DND-41 (cell line): ENCODE measurements around the gene MLLT6.
A peak's percentile ranks its signal among the peaks of the same experiment; 100 is the strongest.

Source experiments
- ATAC-seq: fragments of 200-7000 bp; cut with Tn5 transposase; 3 replicates; pipeline ENCODE4 v1.9.1; 2021; ENCODE audit warnings: low read depth; ENCODE audit not compliant: insufficient read depth
- DNase-seq: peaks from one replicate; pipeline ENCODE4 v3.0.0-alpha.2; 2020
- H2AFZ ChIP-seq: 2 replicates; pipeline ENCODE4 v1.6.0; 2012; ENCODE audit warnings: low read depth, low read length
- H3K27ac ChIP-seq: 2 replicates; pipeline ENCODE4 v1.5.1; 2012; ENCODE audit warnings: low read length, inconsistent platforms
- H3K27me3 ChIP-seq: fragments of 200-600 bp; sonication (generic); 2 replicates; pipeline ENCODE4 v1.6.0; 2012; ENCODE audit warnings: low read length, mild to moderate bottlenecking, inconsistent platforms; ENCODE audit not compliant: insufficient read depth, poor library complexity
- H3K36me3 ChIP-seq: 2 replicates; pipeline ENCODE4 v1.5.1; 2012; ENCODE audit warnings: low read length, inconsistent platforms; ENCODE audit not compliant: insufficient read depth
- H3K4me1 ChIP-seq: 2 replicates; pipeline ENCODE4 v1.5.1; 2012; ENCODE audit warnings: mild to moderate bottlenecking, low read length; ENCODE audit not compliant: insufficient read depth
- H3K4me2 ChIP-seq: 2 replicates; pipeline ENCODE4 v1.6.0; 2012; ENCODE audit warnings: mild to moderate bottlenecking, moderate library complexity, low read length, inconsistent platforms; ENCODE audit not compliant: insufficient read depth
- H3K4me3 ChIP-seq, 2 experiments: fragments of 200-600 bp in 1 of 2; shearing (Covaris generic) in 1 of 2; 2 replicates each; pipeline ENCODE4 v1.5.1; 2012 to 2016; ENCODE audit warnings: inconsistent platforms in 2 of 2, low read length in 2 of 2, mild to moderate bottlenecking in 2 of 2, low read depth in 1 of 2, moderate library complexity in 1 of 2
- H3K79me2 ChIP-seq: 2 replicates; pipeline ENCODE4 v1.6.0; 2012; ENCODE audit warnings: low read length, inconsistent platforms; ENCODE audit not compliant: insufficient read depth
- H3K9ac ChIP-seq: 2 replicates; pipeline ENCODE4 v1.6.0; 2012; ENCODE audit warnings: low read depth, mild to moderate bottlenecking, inconsistent platforms, low read length, moderate library complexity
- H3K9me3 ChIP-seq: 2 replicates; pipeline ENCODE4 v1.5.1; 2012; ENCODE audit warnings: low read length, moderate library complexity, mild to moderate bottlenecking, inconsistent platforms; ENCODE audit not compliant: insufficient read depth, severe bottlenecking
- H4K20me1 ChIP-seq: 2 replicates; pipeline ENCODE4 v1.6.0; 2012; ENCODE audit warnings: low read length; ENCODE audit not compliant: insufficient read depth
- EZH2 ChIP-seq: IDR thresholded peaks from 3 replicates; pipeline ENCODE4 v1.6.1; 2012; ENCODE audit warnings: borderline replicate concordance, low read depth, mild to moderate bottlenecking, moderate library complexity, low read length, inconsistent platforms; ENCODE audit not compliant: severe bottlenecking
- TF ChIP-seq, protein P1 (sequence below): IDR thresholded peaks from 2 replicates; pipeline ENCODE4 v1.5.1; 2012; ENCODE audit warnings: borderline replicate concordance, low read length, moderate library complexity, mild to moderate bottlenecking; ENCODE audit not compliant: poor library complexity, severe bottlenecking; ENCODE audit errors: extremely low read depth

Gene MLLT6

DNA sequence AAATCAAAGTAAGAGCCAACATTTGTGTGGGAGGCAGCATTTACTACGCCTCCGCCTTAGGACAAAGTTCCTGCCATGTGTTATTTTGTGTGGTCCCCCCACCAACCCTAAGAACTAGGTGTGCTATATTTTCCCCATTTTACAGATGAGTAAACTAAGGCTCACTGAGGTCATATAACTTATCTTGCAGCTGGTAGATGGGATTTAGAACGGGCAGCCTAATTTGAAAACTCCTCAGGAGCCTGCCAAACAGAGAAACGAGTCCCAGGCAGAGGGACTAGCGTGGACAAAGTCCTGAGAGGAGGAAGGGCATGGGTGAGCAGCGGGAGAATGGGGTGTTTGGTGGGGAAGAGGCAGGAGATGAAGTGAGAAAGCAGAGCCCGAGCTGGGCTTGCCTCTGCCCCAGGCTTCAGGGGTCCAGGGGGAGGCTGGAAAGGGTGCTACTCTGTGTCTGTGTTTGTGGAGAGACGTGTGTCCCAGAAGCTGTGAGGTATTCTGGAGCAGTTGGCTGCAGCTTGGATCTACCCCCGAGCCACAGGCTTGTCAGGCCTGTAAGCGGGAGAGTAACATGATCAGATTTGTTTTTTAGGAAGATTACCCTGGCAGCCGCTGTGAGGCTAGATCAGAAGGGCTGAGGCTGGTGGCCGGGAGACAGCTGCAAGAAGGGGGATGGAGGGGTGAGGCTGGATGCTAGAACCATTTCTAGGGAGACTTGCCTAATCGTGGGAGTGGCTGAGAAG is 5.0 kb downstream of the MLLT6 start:
- H3K4me2 ChIP-seq = no peak overlapping the region
- H3K9ac ChIP-seq = no peak overlapping the region
- H3K27me3 ChIP-seq = no peaks in the 10 kb centered on the region
- H2AFZ ChIP-seq = no peak overlapping the region
- H3K36me3 ChIP-seq = peaks cover 82% of the 10 kb centered on the region
- H3K9me3 ChIP-seq = no peaks in the 10 kb centered on the region
- no peak for ATAC-seq
- no peak for TF ChIP-seq EZH2
- TF ChIP-seq, protein P1, sequence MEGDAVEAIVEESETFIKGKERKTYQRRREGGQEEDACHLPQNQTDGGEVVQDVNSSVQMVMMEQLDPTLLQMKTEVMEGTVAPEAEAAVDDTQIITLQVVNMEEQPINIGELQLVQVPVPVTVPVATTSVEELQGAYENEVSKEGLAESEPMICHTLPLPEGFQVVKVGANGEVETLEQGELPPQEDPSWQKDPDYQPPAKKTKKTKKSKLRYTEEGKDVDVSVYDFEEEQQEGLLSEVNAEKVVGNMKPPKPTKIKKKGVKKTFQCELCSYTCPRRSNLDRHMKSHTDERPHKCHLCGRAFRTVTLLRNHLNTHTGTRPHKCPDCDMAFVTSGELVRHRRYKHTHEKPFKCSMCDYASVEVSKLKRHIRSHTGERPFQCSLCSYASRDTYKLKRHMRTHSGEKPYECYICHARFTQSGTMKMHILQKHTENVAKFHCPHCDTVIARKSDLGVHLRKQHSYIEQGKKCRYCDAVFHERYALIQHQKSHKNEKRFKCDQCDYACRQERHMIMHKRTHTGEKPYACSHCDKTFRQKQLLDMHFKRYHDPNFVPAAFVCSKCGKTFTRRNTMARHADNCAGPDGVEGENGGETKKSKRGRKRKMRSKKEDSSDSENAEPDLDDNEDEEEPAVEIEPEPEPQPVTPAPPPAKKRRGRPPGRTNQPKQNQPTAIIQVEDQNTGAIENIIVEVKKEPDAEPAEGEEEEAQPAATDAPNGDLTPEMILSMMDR = no peak
- no peak overlapping the region for H3K4me3 ChIP-seq
- DNase-seq = no peak
- peaks cover 50% of the 10 kb centered on the region for H3K79me2 ChIP-seq
- peaks cover 22% of the 10 kb centered on the region for H3K4me1 ChIP-seq
- H3K27ac ChIP-seq = 0 out of 2 replicates have a peak overlapping the region, but pooled peaks have one; percentile 30
- peaks cover 37% of the 10 kb centered on the region for H4K20me1 ChIP-seq

DNA sequence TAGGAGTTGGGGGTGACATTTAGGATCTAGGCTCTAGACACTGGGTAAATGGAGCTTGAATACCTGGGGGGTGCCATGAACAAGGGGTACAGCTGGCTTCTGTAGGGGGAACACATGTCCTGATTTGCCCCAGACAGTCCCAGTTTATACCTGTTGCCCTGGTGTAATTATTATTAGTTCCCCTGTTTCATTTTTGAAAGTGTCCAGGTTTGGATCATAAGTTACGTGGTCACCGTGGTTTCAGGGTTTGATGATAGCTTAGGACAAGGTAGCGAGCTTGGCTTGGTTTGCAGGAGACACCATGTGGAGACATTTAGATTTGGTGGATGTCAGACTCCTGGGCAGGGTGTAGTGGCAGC is 5.5 kb downstream of the MLLT6 start:
- Histone ChIP-seq H2AFZ (no peak overlapping the region), H3K4me2 (no peak overlapping the region), H3K4me1 (peaks cover 22% of the 10 kb centered on the region), H3K36me3 (peaks cover 87% of the 10 kb centered on the region), H3K27me3 (no peaks in the 10 kb centered on the region), H3K79me2 (peaks cover 45% of the 10 kb centered on the region), H3K4me3 (no peak overlapping the region), H3K9ac (no peak overlapping the region), H3K9me3 (no peaks in the 10 kb centered on the region), H3K27ac (no peak overlapping the region), H4K20me1 (peaks cover 37% of the 10 kb centered on the region)
- ATAC-seq = no peak
- no peak for TF ChIP-seq EZH2
- TF ChIP-seq, protein P1 = no peak
- DNase-seq = no peak

DNA sequence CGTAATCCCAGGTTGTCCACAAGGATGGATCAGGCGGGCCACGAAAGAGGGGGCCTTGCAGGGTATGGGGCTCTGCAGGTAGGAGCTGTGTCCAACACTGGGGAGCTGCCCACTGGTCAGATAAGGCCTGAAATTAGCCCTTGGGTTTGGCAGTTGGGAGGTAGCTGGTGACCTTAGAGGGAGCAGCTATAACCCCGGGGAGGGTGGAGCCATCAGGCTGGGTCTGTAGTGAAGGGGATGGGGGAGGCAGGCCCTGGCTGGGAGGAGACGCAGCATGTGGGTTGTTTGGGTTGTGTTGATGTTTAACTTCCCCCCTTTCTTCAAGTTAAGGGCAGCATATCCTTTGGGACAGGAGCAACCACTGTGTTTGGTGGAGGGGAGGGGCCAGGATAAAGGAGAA is 5.9 kb downstream of the MLLT6 start:
- H3K4me3 ChIP-seq = no peak overlapping the region
- DNase-seq (no peak), ATAC-seq (no peak)
- peaks cover 91% of the 10 kb centered on the region for H3K36me3 ChIP-seq
- no peak overlapping the region for H3K9ac ChIP-seq
- H3K27me3 ChIP-seq = no peaks in the 10 kb centered on the region
- no peak overlapping the region for H3K4me2 ChIP-seq
- TF ChIP-seq, protein P1 = no peak
- TF ChIP-seq EZH2 = no peak
- peaks cover 20% of the 10 kb centered on the region for H3K4me1 ChIP-seq
- H3K79me2 ChIP-seq = peaks cover 41% of the 10 kb centered on the region
- H2AFZ ChIP-seq = no peak overlapping the region
- H4K20me1 ChIP-seq = peaks cover 37% of the 10 kb centered on the region
- no peaks in the 10 kb centered on the region for H3K9me3 ChIP-seq
- no peak overlapping the region for H3K27ac ChIP-seq
